ENCODE measurements around the gene OLFML2A.
"Not testable (repeated sequence)": the region's sequence is repeated elsewhere in the genome, so short reads cannot be mapped to it uniquely, and the experiment has no call there.

Gene OLFML2A

GRCh38 chr9:124776954-124777648 is at the start of gene OLFML2A:
Gene OLFML2A (plus strand): TSS chr9:124777133. CDS start chr9:124777271, 138 bp downstream.
- peak; percentile 64 for DNase-seq

GRCh38 chr9:124730772-124731171 is 46.2 kb upstream of the OLFML2A start:
- no peak for DNase-seq

DNA sequence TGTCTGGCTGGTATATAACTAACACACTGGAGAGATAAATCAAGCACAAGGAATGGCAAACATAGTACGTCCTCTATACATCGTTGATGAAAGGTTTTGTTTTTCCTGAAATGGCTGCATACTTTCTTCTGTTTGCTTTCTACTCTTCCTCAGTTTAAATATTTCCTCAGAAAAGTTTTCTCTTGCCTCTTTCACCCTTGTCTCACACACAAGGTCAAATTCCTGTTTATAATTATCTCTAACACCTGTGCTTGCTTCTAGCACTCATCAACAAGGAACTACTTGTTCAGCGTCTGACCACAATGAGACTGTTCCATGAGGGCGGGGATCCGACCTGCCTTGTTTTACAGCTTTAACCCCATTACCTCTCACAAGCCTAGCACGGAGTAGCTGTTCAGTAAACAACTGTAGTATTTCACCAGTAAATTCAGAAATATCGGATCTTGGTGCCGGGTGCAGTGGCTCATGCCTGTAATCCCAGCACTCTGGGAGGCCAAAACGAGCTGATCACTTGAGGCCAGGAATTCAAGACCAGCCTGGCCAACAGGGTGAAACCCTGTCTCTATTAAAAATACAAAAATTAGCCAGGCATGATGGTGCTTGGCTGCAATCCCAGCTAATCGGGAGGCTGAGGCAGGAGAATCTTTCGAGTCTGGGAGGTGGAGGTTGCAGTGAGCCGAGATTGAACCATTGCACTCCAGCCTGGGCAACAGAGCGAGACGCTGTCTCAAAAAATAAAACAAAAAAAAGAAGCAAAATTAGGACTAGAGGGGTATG is 42.8 kb upstream of the OLFML2A start:
- no peak for DNase-seq

DNA sequence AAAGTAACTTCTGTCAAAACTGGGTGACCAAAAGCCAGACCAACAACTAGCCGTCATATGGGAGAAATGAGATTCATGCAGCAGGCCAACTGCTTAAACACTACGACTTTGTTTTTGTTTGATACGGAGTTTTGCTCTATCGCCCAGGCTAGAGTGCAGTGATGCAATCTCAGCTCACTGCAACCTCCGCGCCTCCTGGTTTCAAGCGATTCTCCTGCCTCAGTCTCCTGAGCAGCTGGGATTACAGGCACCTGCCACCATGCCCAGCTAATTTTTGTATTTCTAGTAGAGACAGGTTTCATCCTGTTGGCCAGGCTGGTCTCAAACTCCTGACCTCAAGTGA is 42.2 kb upstream of the OLFML2A start:
- not testable (repeated sequence) for DNase-seq

DNA sequence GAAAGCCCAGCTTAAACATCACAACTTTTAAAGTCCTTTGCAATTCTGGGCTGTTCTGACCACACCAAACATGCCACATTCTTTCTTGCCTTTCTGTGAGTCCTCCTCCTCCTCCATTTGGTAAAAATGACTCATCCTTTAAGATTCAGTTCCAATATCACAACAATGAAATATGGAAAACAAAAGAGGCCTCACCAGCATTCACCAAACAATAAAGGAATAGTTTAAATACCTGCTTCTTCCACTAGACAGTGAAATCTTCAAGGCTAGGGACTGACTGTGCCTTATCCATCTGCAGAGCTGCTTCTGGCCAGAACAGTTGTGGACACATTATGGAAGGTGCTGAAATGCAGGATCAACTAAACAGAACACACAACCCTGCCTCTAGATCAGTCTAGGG is 41.8 kb upstream of the OLFML2A start:
- DNase-seq = no peak

DNA sequence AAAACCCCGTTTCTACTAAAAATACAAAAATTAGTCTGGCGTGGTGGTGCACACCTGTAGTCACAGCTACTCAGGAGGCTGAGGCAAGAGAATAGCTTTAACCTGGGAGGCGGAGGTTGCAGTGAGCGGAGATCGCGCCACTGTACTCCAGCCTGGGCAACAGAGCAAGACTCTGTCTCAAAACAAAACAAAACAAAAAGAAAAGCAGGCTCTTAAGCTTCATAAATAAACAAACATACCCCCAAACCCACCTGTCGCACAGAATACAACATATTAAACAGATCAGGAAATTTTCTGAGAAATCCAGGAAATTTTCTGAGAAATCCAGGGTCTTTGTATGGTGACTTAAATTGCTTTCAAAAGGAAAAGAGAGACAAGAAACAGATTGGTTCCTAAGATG is 38.9 kb upstream of the OLFML2A start:
- not testable (repeated sequence) for DNase-seq

GRCh38 chr9:124739360-124739759 is 37.6 kb upstream of the OLFML2A start:
- no peak for DNase-seq

GRCh38 chr9:124741149-124741548 is 35.8 kb upstream of the OLFML2A start:
- DNase-seq = no peak

DNA sequence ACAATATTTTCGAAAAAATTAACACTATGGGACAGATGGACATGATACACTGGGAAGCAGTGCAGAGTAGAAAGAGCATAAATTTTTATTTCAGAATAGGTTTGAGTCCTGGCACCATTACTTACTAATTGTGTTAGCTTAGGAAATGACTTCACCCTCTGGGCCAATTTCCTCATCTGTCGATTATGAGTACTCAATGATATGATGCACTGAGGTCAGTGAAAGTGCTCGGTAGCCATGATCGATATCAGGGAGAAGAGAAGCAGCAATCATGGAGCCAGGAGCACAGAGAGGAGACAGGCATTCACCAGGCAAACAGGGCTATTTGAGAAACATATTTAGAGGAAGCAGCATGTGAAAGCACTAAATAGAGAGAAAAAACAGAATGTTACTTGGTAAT is 35.3 kb upstream of the OLFML2A start:
- DNase-seq = no peak

GRCh38 chr9:124742940-124743339 is 34.0 kb upstream of the OLFML2A start:
- DNase-seq = no peak

DNA sequence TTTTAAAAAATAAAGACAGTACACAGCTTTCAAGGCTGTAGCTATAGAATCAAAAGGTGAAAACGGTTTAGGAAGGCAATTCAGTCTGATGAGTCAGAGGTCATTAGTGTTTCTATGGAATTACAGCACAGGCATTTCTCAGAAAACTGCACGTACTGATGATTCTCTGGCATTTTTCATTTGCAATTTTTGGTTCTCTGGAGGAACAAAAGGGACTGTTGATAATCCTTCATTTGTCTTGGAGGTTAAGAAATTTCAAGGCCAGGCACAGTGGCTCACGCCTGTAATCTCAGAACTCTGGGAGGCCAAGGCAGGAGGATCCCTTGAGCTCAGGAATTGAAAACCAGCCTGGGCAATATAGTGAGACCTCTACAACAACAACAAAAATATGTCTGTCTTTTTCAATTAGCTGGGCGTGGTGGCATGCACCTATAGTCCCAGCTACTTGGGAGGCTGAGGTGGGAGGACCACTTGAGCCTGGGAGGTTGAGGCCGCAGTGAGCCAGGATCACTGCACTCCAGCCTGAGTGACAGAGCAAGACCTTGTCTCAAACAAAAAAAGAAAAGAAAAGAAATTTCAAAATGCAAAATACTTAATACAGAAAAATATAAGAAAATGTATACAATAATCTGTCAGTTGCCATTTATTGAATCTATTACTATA is 33.1 kb upstream of the OLFML2A start:
- DNase-seq = no peak

DNA sequence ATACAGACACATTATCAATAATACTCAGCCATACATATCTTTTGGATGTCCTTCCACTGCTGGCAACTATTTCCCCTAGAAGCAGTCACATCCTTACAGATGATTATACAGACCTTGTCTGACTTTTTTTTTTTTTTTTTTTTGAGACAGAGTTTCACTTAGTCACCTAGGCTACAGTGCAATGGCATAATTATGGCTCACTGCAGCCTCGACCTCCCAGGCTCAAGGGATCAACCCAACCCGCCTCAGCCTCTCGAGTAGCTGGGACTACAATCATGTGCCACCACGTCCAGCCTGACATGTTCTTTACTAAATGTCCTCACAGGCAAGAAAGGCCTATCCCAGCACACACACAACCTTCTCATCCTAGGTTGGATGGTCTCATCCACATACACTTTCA is 29.9 kb upstream of the OLFML2A start:
- DNase-seq = no peak

GRCh38 chr9:124749284-124749683 is 27.6 kb upstream of the OLFML2A start:
- DNase-seq = no peak

- no peak for DNase-seq
Observed at GRCh38 chr9:124749781-124750180, 27.2 kb upstream of the OLFML2A start.

DNA sequence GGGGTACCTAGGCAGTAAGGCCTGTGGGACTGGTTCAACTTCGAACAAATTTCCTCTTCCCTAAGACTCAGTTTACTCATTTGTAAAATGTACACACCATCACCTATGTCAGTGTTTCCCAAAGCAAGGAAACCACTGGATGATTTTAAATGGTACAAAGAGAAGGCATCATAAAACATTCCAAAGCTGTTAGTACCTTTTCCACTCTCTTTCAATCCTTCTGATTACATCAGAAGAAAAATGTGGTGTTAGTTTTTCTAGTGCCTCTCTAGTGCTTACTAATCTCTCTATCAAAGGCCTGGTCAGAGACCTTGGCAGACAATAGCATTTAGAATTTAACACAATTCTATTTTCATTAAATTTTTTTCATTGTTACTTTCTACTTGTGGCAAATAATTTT is 24.0 kb upstream of the OLFML2A start:
- DNase-seq = no peak

GRCh38 chr9:124754289-124754688 is 22.6 kb upstream of the OLFML2A start:
- DNase-seq = no peak

DNA sequence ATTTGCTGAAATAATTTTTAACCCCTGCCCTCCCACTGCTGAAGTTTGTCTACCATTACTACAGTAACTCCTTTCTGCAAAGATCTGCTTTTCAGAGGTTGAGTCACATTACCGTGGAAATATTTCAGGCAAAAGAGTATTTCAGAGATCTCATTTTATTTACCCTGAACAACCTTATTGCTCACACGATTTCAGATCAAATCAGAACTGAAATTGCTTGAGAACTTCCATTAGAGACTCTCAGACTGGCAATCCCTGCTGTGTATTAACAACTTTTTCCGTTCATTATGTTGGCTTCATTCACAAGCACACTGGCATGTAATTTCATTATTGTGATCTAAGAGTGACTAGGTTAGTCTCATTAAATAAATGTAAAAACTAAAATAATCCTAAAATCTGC is 21.9 kb upstream of the OLFML2A start:
- no peak for DNase-seq

DNA sequence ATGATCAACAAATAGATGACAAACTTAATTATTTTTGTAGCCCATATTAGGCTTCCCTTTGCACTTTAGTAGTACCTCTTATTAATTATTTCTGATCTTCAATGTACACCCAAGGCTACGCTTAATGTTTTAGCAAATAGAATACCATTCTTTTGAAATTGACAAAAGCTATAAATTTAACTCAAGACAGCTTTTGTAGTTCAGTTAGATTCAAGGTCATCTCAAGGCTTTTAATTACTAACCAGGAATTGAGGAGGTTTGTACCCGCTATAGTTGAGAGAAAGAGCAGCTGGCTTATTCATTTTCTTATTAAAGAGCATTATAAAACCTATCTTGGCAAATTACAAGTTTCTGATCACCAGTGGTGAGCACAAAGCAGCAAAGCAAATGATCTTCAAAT is 20.9 kb upstream of the OLFML2A start:
- DNase-seq = no peak

DNA sequence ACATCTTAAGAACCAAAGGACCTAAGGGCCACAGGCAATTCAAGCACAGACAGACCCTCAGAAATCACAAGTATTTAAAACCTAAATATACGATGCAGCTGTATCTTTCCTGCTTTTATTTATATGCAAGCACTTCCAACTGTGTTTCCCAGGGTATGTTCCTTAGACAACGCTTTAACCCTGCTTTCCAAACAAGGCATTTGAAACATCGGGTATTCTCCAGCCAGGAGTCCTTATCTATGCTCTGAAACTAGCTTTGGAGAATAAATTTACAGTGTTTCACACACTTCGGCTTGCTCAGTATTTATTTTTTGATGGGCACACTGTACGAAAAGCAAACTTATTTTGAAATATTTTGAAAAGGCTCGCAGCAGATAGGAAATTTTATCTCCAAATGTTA is 19.3 kb upstream of the OLFML2A start:
- no peak for DNase-seq

DNA sequence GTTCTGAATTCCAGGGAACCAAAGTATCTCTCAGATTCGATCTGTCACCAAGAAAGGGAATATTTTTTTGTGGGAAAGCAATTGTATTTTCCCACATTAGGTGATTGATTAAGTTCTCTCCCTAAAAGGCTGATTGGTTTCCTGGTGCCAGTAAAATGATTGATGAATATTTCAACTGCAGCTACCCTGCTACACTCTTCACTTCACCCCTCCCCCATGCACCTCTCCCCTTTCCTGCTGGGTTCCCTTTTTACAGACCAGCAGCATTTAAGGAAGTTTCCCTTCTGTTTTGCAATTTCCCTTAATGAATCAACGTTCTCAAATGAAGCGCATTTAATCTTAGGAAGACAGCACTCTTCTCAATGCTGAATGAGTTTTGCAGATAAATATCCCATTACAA is 18.9 kb upstream of the OLFML2A start:
- no peak for DNase-seq

GRCh38 chr9:124758691-124759090 is 18.2 kb upstream of the OLFML2A start:
- no peak for DNase-seq

- no peak for DNase-seq
Observed at GRCh38 chr9:124759327-124759726, 17.6 kb upstream of the OLFML2A start.

GRCh38 chr9:124760719-124761118 is 16.2 kb upstream of the OLFML2A start:
- no peak for DNase-seq

DNA sequence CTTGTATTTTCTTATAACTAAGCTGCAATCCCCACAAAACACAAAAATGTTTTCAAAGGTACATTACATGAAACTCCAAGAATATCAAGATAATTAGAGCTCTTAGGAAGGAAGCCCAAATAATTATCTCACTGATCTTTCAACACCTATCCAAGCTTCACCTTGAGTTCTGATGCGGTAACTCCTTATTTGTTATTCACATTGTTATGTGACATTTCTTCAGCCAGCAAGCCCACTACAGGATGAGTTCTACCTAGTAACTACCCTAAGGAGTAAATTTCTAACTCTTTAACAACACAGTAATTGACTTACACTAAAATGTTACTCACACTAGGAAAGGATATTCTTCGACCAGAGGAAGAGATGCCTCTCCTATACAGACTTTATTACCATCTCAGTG is 15.7 kb upstream of the OLFML2A start:
- DNase-seq = no peak

Measured in activated CD8-positive, alpha-beta memory T cell treated with anti-CD3 and anti-CD28 coated beads for 24 hours (primary cell).